Epithelial cell of esophagus (primary cell): ENCODE data around the gene KLHL29.

ENCODE experiments used
- DNase-seq: peaks from one replicate; pipeline ENCODE4 v3.0.0; 2010; ENCODE audit warnings: low read depth
- H3K4me3 ChIP-seq: 2 replicates; pipeline ENCODE4 v1.5.1; 2011; ENCODE audit warnings: mild to moderate bottlenecking, low read length, control low read depth
- TF ChIP-seq, protein P1 (sequence below): IDR thresholded peaks from 2 replicates; pipeline ENCODE4 v1.5.1; 2011; ENCODE audit warnings: low read depth, mild to moderate bottlenecking, low read length, control low read depth, inconsistent platforms; ENCODE audit not compliant: insufficient read depth; ENCODE audit errors: missing control alignments

Gene KLHL29

DNA sequence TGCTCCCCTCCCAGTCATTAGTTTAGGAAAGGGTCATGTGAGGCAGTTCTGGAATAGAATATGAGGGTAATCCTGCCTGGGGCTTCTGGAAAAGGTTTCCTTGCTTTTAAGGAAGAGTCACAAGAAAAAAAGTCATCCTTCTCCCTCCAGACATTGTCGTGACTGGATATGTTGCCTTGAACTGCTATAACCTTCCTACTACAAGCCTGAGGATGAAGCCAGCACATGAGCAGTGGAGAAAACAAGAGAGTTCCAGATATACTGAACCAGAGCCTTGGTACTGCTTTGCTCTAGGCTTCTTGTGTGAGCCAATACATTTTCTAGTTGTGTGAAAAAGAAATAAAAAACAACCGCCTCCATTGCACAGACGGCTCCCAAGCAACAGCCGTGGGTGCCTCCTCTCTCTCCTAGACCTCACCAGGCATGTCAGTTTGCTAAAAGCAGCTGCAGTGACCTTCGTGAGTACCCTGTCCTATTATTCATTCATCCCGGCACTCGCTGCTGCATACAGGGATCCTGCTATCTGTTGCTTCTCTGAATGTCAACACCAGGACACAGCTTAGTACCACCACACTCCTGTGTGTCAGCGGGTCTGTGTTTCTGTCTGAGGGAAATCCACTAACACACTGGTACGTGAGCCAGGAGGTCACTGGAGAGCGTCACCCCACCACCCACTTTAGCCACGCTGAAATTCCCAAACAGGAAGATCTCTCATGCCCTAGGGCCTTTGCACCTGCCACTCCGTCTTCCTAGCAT, 186.7 kb downstream of the KLHL29 start:
- DNase-seq, result no peak
- no peak overlapping the region for H3K4me3 ChIP-seq
- TF ChIP-seq, protein P1, sequence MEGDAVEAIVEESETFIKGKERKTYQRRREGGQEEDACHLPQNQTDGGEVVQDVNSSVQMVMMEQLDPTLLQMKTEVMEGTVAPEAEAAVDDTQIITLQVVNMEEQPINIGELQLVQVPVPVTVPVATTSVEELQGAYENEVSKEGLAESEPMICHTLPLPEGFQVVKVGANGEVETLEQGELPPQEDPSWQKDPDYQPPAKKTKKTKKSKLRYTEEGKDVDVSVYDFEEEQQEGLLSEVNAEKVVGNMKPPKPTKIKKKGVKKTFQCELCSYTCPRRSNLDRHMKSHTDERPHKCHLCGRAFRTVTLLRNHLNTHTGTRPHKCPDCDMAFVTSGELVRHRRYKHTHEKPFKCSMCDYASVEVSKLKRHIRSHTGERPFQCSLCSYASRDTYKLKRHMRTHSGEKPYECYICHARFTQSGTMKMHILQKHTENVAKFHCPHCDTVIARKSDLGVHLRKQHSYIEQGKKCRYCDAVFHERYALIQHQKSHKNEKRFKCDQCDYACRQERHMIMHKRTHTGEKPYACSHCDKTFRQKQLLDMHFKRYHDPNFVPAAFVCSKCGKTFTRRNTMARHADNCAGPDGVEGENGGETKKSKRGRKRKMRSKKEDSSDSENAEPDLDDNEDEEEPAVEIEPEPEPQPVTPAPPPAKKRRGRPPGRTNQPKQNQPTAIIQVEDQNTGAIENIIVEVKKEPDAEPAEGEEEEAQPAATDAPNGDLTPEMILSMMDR, result no peak

DNA sequence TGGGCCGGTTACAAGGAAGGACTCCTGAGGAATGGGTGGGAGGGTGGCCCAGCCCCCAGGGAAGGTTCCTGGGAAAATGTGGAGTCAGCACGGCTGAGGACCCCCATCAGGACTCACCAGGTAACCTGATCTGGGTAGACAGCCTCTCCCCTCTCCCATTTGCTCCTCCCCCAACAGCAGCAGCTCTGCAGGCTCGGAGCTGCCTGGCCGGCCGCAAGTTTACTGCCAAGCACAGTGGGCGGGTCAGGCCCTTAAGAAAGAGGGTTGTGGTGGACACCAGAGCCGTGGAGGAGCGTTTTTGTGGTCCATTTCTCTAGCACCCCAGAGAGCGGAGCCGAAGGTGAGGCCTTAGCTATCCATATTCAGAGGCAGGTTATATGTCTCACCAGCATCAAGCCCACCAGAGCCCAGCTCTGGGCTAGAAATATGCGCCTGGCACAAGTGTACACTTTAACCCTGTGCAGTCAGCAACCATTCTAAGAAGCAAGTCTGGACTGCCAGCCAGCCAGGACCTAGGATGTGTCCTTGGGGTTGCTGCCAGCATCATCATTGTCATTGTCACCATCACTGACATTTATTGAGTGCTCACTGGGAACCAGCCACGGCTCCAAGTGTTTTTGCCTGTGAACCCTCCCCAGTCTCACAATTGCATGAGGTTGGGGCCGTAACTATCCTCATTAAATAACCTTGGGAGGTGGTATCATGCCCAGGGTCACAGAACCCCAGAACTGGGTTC, 190.1 kb downstream of the KLHL29 start:
- DNase-seq, result no peak
- TF ChIP-seq, protein P1, result no peak
- H3K4me3 ChIP-seq, result no peak overlapping the region

DNA sequence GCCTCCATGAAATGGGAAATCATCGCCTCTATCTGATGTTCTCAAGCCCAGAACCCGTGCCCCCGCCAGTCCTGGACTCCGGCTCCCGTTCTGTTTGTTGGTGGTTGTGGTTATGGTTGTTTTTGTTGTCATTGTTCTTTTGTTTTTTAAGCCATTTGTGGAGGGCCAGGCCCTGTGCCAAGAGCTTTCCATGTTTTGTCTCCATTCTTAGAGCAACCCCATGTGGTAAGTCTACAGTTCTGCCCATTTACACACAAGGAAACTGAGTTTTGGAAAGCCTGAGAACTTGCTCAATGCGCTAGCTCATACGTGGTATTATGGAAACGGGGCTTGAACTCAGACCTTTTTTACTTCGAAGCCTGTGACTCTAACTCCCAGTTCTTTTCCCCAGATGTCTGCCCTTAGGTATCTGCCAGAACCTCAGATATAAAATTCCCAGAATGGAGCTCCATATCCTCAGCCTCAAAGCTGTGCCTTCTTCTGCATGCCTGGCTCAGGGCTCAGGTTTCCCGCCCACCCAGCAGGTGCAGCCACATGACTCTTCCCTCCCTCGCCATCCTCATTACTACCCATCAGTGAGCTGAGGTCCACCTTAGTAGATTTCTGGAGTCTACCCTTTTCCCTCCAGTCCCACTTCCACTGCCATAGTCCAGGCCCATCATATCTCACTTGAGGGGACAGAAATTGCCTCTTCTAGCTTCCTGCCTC, 194.1 kb downstream of the KLHL29 start:
- H3K4me3 ChIP-seq, result no peak overlapping the region
- TF ChIP-seq, protein P1, result no peak
- no peak for DNase-seq

DNA sequence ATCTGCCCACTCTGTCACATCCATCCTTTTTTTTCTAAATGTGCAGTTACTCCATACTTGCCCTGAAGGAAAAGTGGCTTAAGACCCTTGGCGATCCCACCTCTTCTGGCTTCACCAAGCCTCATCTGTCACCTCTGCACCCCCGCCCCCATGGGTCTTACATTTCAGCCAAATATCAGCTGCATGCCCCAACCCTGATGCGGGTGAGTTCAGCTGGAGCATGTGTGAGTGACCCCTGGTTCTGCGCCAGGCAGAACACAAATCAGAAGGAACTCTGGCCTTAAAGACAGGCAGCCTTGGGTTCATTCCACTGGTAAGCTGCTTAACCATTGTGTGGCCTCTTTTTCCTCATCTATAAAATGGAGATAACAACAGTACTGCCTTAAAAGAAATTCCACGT, 194.7 kb downstream of the KLHL29 start:
- DNase-seq, result no peak
- TF ChIP-seq, protein P1, result no peak
- H3K4me3 ChIP-seq, result no peak overlapping the region

DNA sequence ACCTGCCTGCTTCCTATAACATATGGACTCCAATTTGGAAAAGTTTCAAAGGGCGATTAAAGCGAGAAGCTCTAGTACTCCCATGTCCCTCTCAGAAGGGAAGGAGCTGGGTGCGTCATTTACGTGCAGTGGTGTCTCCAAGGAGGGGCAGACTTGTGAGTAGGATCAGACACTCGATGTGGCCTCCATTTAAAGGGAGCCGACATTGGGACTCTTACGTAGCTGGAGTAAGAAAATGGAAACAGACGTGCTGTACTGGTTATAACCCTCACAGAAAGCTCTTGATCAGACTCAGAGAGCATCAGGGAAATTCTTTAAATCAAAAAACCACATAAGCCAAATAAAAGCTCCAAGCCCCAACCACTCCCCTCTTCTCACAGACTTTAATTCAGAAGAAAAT, 198.5 kb downstream of the KLHL29 start:
- TF ChIP-seq, protein P1, result no peak
- no peak for DNase-seq
- H3K4me3 ChIP-seq, result no peak overlapping the region

DNA sequence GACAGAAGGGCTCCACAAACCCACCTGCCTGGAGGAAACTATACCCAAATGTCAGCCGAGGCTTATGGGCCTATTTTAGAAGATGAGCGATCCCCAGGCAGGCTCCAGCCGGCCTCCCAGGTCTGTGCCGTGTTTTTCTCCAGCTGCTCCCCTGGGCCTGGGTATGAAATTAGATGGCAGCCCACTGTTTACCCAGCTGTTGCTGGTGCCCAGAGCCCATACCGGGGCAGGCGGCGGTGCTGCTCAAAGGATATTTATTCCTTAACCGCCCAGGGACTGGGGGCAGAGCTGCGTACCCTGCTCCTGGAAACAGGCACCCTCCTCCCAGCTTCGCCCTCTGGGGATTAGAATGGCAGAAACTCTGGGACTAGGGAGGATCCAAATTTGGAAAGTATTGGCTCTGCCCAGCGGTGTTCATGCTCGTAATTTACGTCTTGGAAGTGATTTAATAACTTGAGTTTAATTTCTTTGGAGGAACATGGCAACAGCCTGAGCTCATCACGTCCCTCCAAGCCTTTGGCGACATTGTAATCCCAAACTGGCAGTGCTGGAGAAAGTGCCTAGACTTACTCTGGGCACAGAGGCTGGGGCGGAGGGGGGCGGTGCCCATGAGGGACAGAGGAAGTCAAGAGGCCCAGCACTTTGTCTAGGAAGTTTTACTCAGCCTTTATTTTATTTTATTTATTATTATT, 199.2 kb downstream of the KLHL29 start:
- no peak overlapping the region for H3K4me3 ChIP-seq
- no peak for DNase-seq
- TF ChIP-seq, protein P1, result no peak
